Measurements from ENCODE around the gene TDRD3. TPM values are rescaled to one million over a fixed set of nuclear protein-coding genes. Genes with fewer than 3 reads are reported as not detected.

TDRD3 gene
- total and polyA plus RNA-seq, 7 experiments from 2014 or later: 8.3 to 33.6 (median 25.8) TPM

DNA sequence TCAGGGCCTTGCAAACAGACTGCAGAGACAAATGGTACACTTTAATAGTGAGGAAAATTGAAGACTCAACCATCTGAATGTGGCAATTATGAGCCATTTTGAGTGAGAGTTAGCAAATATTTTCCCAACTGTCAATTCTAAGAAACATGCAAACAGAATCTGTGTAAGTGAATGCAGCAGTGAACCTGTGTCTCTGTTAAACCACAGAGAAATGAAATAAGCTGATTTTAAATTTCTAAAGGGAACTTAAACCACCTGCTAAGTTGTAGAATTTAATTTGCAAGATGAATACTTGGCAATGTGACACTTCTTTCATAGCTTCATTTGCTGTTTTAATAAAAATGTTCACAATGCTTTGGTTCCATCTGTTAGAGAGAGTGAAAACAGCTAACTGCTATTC is 42.0 kb upstream of the TDRD3 start:
- no peak for DNase-seq
- H3K36me3 Mint-ChIP-seq: no peaks in the 10 kb centered on the region
- H3K4me3 Mint-ChIP-seq: no peak overlapping the region
- POLR2A ChIA-PET: no interaction called here
- Histone ChIP-seq H3K4me3 (ENCODE audit: low read length) (no peak overlapping the region), H3K27ac (ENCODE audit: low read depth, low read length) (no peak overlapping the region), H3K27me3 (ENCODE audit: control insufficient read depth in 2 of 2, insufficient read depth in 2 of 2, low read length in 2 of 2) (no peaks in the 10 kb centered on the region), H3K9me3 (ENCODE audit: control insufficient read depth in 2 of 3, low read length in 3 of 3) (no peaks in the 10 kb centered on the region), H3K4me1 (ENCODE audit: control insufficient read depth in 2 of 2, insufficient read depth in 2 of 2, low read length in 2 of 2) (no peaks in the 10 kb centered on the region), H3K36me3 (ENCODE audit: control insufficient read depth in 2 of 3, insufficient read depth in 3 of 3, low read length in 3 of 3) (no peaks in the 10 kb centered on the region)
- H3K9me3 Mint-ChIP-seq: peaks cover 0 to 10% (median 4%) of the 10 kb centered on the region in 11 donors
- H3K4me1 Mint-ChIP-seq: peaks cover 0 to 2% (median 0%) of the 10 kb centered on the region in 7 donors
- CTCF ChIA-PET: no interaction called here
- no peak for ATAC-seq
- H3K27me3 Mint-ChIP-seq: peaks cover 6 to 32% (median 12%) of the 10 kb centered on the region in 5 donors
- intact Hi-C loops (cut with micrococcal nuclease): no loop called here
- H3K27ac Mint-ChIP-seq: no peak overlapping the region

DNA sequence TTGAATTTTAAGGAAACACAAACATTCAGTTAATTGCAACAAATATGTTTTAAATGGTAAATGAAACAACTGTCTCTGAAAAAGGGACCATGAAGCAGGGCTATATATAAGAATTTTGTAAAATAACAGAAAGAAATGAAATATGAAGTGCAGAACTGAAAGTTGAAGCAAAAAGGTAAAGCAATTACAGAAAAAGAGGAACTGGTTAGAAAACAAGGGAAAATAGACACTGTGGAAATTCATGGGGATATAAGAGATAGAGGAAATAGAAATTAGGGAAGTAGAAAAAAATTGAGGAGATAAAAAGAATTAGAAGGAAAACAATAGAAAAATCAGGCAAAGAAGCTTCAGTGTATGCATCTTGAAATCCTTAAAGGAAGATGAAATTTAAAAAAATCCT is 40.0 kb upstream of the TDRD3 start:
- H3K4me1 ChIP-seq (ENCODE audit: control insufficient read depth in 2 of 2, insufficient read depth in 2 of 2, low read length in 2 of 2): no peaks in the 10 kb centered on the region
- H3K9me3 ChIP-seq (ENCODE audit: control insufficient read depth in 2 of 3, low read length in 3 of 3): no peaks in the 10 kb centered on the region
- no peaks in the 10 kb centered on the region for H3K36me3 Mint-ChIP-seq
- H3K9me3 Mint-ChIP-seq: peaks cover 0 to 10% (median 4%) of the 10 kb centered on the region in 11 donors
- H3K27ac ChIP-seq (ENCODE audit: low read depth, low read length): no peak overlapping the region
- DNase-seq (no peak), ATAC-seq (no peak)
- H3K4me3 Mint-ChIP-seq: no peak overlapping the region
- ChIA-PET CTCF (no interaction called here), POLR2A (no interaction called here)
- peaks cover 0 to 2% (median 0%) of the 10 kb centered on the region in 7 donors for H3K4me1 Mint-ChIP-seq
- peaks cover 8 to 34% (median 11%) of the 10 kb centered on the region in 5 donors for H3K27me3 Mint-ChIP-seq
- intact Hi-C loops (cut with micrococcal nuclease): no loop called here
- no peaks in the 10 kb centered on the region for H3K27me3 ChIP-seq (ENCODE audit: control insufficient read depth in 2 of 2, insufficient read depth in 2 of 2, low read length in 2 of 2)
- H3K4me3 ChIP-seq (ENCODE audit: low read length): no peak overlapping the region
- no peak overlapping the region for H3K27ac Mint-ChIP-seq
- H3K36me3 ChIP-seq (ENCODE audit: control insufficient read depth in 2 of 3, insufficient read depth in 3 of 3, low read length in 3 of 3): no peaks in the 10 kb centered on the region

DNA sequence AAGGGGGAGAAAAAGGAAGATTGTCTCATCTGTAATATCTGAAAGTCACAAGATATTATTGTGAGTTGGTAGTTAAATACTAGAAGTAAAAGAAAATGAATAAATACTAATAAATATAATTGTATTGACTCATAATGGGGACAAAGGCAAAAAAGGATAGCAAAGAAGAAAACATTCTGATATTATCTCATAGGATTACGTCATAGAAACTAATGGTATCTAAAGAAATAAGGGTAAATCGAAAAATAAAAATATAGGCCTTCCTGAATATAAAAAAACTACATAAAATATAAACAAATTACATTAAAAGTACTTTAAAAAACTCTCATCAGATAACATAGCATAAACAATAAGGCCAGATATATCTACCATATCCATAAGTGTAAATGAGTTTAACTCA is 38.6 kb upstream of the TDRD3 start:
- no peaks in the 10 kb centered on the region for H3K27me3 ChIP-seq (ENCODE audit: control insufficient read depth in 2 of 2, insufficient read depth in 2 of 2, low read length in 2 of 2)
- Mint-ChIP-seq H3K4me1 (peaks cover 0 to 2% (median 0%) of the 10 kb centered on the region in 7 donors), H3K27me3 (peaks cover 8 to 31% (median 9%) of the 10 kb centered on the region in 5 donors), H3K9me3 (peaks cover 0 to 4% (median 0%) of the 10 kb centered on the region in 11 donors), H3K27ac (no peak overlapping the region), H3K36me3 (no peaks in the 10 kb centered on the region), H3K4me3 (no peak overlapping the region)
- no peaks in the 10 kb centered on the region for H3K9me3 ChIP-seq (ENCODE audit: control insufficient read depth in 2 of 3, low read length in 3 of 3)
- no peak overlapping the region for H3K4me3 ChIP-seq (ENCODE audit: low read length)
- POLR2A ChIA-PET: no interaction called here
- H3K27ac ChIP-seq (ENCODE audit: low read depth, low read length): no peak overlapping the region
- CTCF ChIA-PET: no interaction called here
- intact Hi-C loops (cut with micrococcal nuclease): no loop called here
- no peaks in the 10 kb centered on the region for H3K4me1 ChIP-seq (ENCODE audit: control insufficient read depth in 2 of 2, insufficient read depth in 2 of 2, low read length in 2 of 2)
- DNase-seq: no peak
- ATAC-seq: no peak
- H3K36me3 ChIP-seq (ENCODE audit: control insufficient read depth in 2 of 3, insufficient read depth in 3 of 3, low read length in 3 of 3): no peaks in the 10 kb centered on the region

DNA sequence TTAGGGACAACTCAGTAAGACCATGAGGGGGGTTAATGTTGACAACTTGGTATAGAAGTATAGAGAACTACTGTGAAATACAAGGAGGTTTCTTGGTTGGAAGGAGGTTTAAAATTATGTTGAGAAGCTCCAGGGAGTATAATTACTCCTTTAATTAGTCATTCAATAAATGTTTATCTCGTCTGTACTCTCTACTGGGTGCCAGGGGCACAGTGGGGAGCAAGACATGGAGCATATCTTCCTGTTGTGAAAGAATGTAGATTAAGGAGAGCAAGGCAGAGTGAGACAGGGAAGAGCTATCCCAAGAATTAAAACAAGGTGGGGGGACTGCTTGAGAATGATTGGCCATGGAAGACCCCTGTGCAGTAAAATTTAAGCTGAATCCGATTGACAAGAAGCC is 33.7 kb upstream of the TDRD3 start:
- ATAC-seq: no peak

DNA sequence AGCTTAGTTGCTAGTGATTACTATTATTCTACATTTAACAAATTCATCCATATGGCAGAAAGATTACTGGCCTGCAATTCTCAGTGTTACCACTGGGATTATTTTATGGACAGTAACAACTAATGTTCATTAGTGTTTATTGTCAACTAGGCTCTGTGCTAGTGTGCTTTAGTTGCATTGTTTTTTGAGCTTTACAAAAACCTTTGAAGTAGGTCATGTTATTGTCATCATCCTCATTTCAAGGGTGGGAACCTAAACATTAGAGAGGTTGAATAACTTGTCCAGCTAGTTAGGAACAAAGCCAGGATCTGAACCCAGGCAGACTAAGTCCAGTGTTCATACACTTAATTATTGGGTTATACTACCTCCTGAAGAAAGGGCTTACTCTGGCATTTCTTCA is 27.8 kb upstream of the TDRD3 start:
- no peaks in the 10 kb centered on the region for H3K9me3 ChIP-seq (ENCODE audit: control insufficient read depth in 2 of 3, low read length in 3 of 3)
- intact Hi-C loops (cut with micrococcal nuclease): no loop called here
- no peak overlapping the region for H3K27ac ChIP-seq (ENCODE audit: low read depth, low read length)
- Mint-ChIP-seq H3K27me3 (peaks cover 0 to 15% (median 4%) of the 10 kb centered on the region in 5 donors), H3K27ac (no peak overlapping the region), H3K9me3 (peaks cover 0 to 1% (median 0%) of the 10 kb centered on the region in 11 donors), H3K4me3 (no peak overlapping the region), H3K4me1 (no peaks in the 10 kb centered on the region), H3K36me3 (no peaks in the 10 kb centered on the region)
- ATAC-seq (no peak), DNase-seq (no peak)
- CTCF ChIA-PET: interaction anchor here (0.6 kb wide), 1 partner anchor 114 kb away, joined by 3 read pairs; no protein-coding TSS in a partner anchor
- no peaks in the 10 kb centered on the region for H3K27me3 ChIP-seq (ENCODE audit: control insufficient read depth in 2 of 2, insufficient read depth in 2 of 2, low read length in 2 of 2)
- no peaks in the 10 kb centered on the region for H3K4me1 ChIP-seq (ENCODE audit: control insufficient read depth in 2 of 2, insufficient read depth in 2 of 2, low read length in 2 of 2)
- POLR2A ChIA-PET: interaction anchor here (0.6 kb wide), 1 partner anchor 25 kb away, joined by 3 read pairs; no protein-coding TSS in a partner anchor
- H3K4me3 ChIP-seq (ENCODE audit: low read length): no peak overlapping the region
- H3K36me3 ChIP-seq (ENCODE audit: control insufficient read depth in 2 of 3, insufficient read depth in 3 of 3, low read length in 3 of 3): no peaks in the 10 kb centered on the region

More for the DNA sequence above, 33.7 kb upstream of the TDRD3 start:
- Histone ChIP-seq H3K36me3 (ENCODE audit: control insufficient read depth in 2 of 3, insufficient read depth in 3 of 3, low read length in 3 of 3) (no peaks in the 10 kb centered on the region), H3K27me3 (ENCODE audit: control insufficient read depth in 2 of 2, insufficient read depth in 2 of 2, low read length in 2 of 2) (no peaks in the 10 kb centered on the region), H3K4me1 (ENCODE audit: control insufficient read depth in 2 of 2, insufficient read depth in 2 of 2, low read length in 2 of 2) (no peaks in the 10 kb centered on the region), H3K4me3 (ENCODE audit: low read length) (no peak overlapping the region), H3K27ac (ENCODE audit: low read depth, low read length) (no peak overlapping the region), H3K9me3 (ENCODE audit: control insufficient read depth in 2 of 3, low read length in 3 of 3) (no peaks in the 10 kb centered on the region)
- Mint-ChIP-seq H3K27me3 (peaks cover 2 to 18% (median 13%) of the 10 kb centered on the region in 5 donors), H3K4me3 (no peak overlapping the region), H3K27ac (no peak overlapping the region), H3K4me1 (no peaks in the 10 kb centered on the region), H3K9me3 (peaks cover 0 to 4% (median 0%) of the 10 kb centered on the region in 11 donors), H3K36me3 (no peaks in the 10 kb centered on the region)
- CTCF ChIA-PET: no interaction called here
- POLR2A ChIA-PET: no interaction called here
- intact Hi-C loops (cut with micrococcal nuclease): no loop called here
- no peak for DNase-seq

DNA sequence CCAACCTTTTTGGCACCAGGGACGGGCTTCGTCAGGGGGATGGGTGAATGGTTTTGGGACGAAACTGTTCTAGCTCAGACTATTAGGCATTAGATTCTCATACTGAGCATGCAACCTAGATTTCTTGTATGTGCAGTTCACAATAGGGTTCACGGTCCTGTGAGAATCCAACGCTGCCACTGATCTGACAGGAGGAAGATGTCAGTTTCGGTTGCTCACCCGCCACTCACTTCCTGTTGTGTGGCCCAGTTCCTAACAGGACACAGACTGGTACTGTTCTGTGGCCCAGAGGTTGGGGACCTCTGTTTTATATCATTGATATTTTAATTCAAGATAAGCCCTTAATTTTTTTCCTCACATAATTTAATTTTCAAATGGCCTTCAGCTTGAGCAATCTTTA is 26.7 kb upstream of the TDRD3 start:
- Histone ChIP-seq H3K4me3 (ENCODE audit: low read length) (no peak overlapping the region), H3K27ac (ENCODE audit: low read depth, low read length) (no peak overlapping the region), H3K9me3 (ENCODE audit: control insufficient read depth in 2 of 3, low read length in 3 of 3) (no peaks in the 10 kb centered on the region), H3K27me3 (ENCODE audit: control insufficient read depth in 2 of 2, insufficient read depth in 2 of 2, low read length in 2 of 2) (no peaks in the 10 kb centered on the region), H3K4me1 (ENCODE audit: control insufficient read depth in 2 of 2, insufficient read depth in 2 of 2, low read length in 2 of 2) (no peaks in the 10 kb centered on the region), H3K36me3 (ENCODE audit: control insufficient read depth in 2 of 3, insufficient read depth in 3 of 3, low read length in 3 of 3) (no peaks in the 10 kb centered on the region)
- H3K36me3 Mint-ChIP-seq: no peaks in the 10 kb centered on the region
- H3K27me3 Mint-ChIP-seq: peaks cover 0 to 15% (median 4%) of the 10 kb centered on the region in 5 donors
- ATAC-seq: no peak
- no peak overlapping the region for H3K4me3 Mint-ChIP-seq
- ChIA-PET POLR2A (no interaction called here), CTCF (interaction anchor here (0.6 kb wide), 1 partner anchor 974 kb away, joined by 3 read pairs; no protein-coding TSS in a partner anchor)
- no peak for DNase-seq
- H3K9me3 Mint-ChIP-seq: peaks cover 0 to 4% (median 0%) of the 10 kb centered on the region in 11 donors
- H3K4me1 Mint-ChIP-seq: no peaks in the 10 kb centered on the region
- no peak overlapping the region for H3K27ac Mint-ChIP-seq
- intact Hi-C loops (cut with micrococcal nuclease): no loop called here

DNA sequence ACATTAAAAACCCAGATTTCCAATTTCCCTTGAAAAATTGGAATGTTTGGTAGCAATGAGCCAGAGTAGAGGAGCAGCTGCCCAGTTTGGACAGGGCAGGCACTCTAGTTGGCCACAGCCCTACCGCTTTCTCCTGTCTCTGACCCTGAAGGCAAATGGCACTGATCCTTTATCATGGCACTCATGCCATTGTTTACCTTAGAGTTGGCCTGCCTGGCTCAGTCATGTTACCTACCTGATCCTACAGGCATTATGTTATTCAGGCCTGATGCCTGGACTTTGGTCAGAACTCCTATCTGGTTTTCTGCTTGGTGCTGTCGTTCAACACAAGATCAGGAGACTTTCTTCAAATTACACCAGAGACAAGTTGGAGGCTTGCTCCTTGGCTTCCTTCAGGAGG is 24.9 kb upstream of the TDRD3 start:
- H3K4me3 ChIP-seq (ENCODE audit: low read length): no peak overlapping the region
- peaks cover 0 to 6% (median 0%) of the 10 kb centered on the region in 11 donors for H3K9me3 Mint-ChIP-seq
- intact Hi-C loops (cut with micrococcal nuclease): no loop called here

More for the DNA sequence above, 24.9 kb upstream of the TDRD3 start:
- ATAC-seq: no peak
- Mint-ChIP-seq H3K36me3 (no peaks in the 10 kb centered on the region), H3K27ac (no peak overlapping the region), H3K4me3 (no peak overlapping the region), H3K27me3 (peaks cover 0 to 11% (median 3%) of the 10 kb centered on the region in 5 donors), H3K4me1 (no peaks in the 10 kb centered on the region)
- CTCF ChIA-PET: no interaction called here
- no peak for DNase-seq
- no peaks in the 10 kb centered on the region for H3K9me3 ChIP-seq (ENCODE audit: control insufficient read depth in 2 of 3, low read length in 3 of 3)
- POLR2A ChIA-PET: no interaction called here
- H3K27ac ChIP-seq (ENCODE audit: low read depth, low read length): no peak overlapping the region
- H3K4me1 ChIP-seq (ENCODE audit: control insufficient read depth in 2 of 2, insufficient read depth in 2 of 2, low read length in 2 of 2): no peaks in the 10 kb centered on the region
- no peaks in the 10 kb centered on the region for H3K27me3 ChIP-seq (ENCODE audit: control insufficient read depth in 2 of 2, insufficient read depth in 2 of 2, low read length in 2 of 2)
- no peaks in the 10 kb centered on the region for H3K36me3 ChIP-seq (ENCODE audit: control insufficient read depth in 2 of 3, insufficient read depth in 3 of 3, low read length in 3 of 3)
